GM19035 (cell line): ENCODE data around the gene DMGDH.
"Not testable (repeated sequence)": the region's sequence is repeated elsewhere in the genome, so short reads cannot be mapped to it uniquely, and the experiment has no call there.

Experiments
- ATAC-seq: cut with Tn5 transposase; IDR thresholded peaks from one replicate; pipeline ENCODE4 v1.9.1; 2021; ENCODE audit not compliant: unreplicated experiment

The DMGDH gene

GRCh38 chr5:79020861-79021561 is 48.5 kb downstream of the DMGDH start:
- no peak for ATAC-seq

GRCh38 chr5:79014631-79015030 is 54.8 kb downstream of the DMGDH start:
- no peak for ATAC-seq

GRCh38 chr5:79011869-79012268 is 57.6 kb downstream of the DMGDH start:
- no peak for ATAC-seq

- no peak for ATAC-seq
These were observed 58.1 kb downstream of the DMGDH start for GRCh38 chr5:79011219-79011836.

GRCh38 chr5:79008362-79008761 is 61.1 kb downstream of the DMGDH start:
- ATAC-seq: no peak

GRCh38 chr5:79007872-79008271 is 61.6 kb downstream of the DMGDH start:
- no peak for ATAC-seq

GRCh38 chr5:79005936-79006631 is 63.4 kb downstream of the DMGDH start:
- no peak for ATAC-seq

- no peak for ATAC-seq
These were observed 64.3 kb downstream of the DMGDH start for GRCh38 chr5:79005151-79005550.

- ATAC-seq: no peak
These were observed 67.1 kb downstream of the DMGDH start for GRCh38 chr5:79002374-79002773.

GRCh38 chr5:79001471-79001870 is 68.0 kb downstream of the DMGDH start:
- no peak for ATAC-seq

- ATAC-seq: no peak
These were observed 72.4 kb downstream of the DMGDH start for GRCh38 chr5:78997090-78997489.

- ATAC-seq: no peak
These were observed 73.9 kb downstream of the DMGDH start for GRCh38 chr5:78995521-78996007.

GRCh38 chr5:78993165-78993564 is 76.3 kb downstream of the DMGDH start:
- no peak for ATAC-seq

- ATAC-seq: no peak
These were observed 77.3 kb downstream of the DMGDH start for GRCh38 chr5:78992146-78992545.

GRCh38 chr5:78989080-78989479 is 80.4 kb downstream of the DMGDH start:
- ATAC-seq: no peak

- peak; percentile 48 for ATAC-seq
These were observed 83.7 kb downstream of the DMGDH start for GRCh38 chr5:78985725-78986223.

- ATAC-seq: peak; percentile 51
These were observed 84.3 kb downstream of the DMGDH start, which contains the start of gene ARSB for GRCh38 chr5:78985116-78985724. TSS of gene ARSB (minus strand) at chr5:78985310. CDS start at chr5:78985248, 62 bp downstream.

- peak; percentile 49 for ATAC-seq
These were observed 84.9 kb downstream of the DMGDH start for GRCh38 chr5:78984439-78985115.

GRCh38 chr5:78983601-78984438 is 85.7 kb downstream of the DMGDH start:
- peak; percentile 6 for ATAC-seq

GRCh38 chr5:78983194-78983593 is 86.3 kb downstream of the DMGDH start:
- not testable (repeated sequence) for ATAC-seq
